OCI-LY7 (cell line): Measurements from ENCODE around the gene STAM2.

Source experiments
- CTCF ChIP-seq: fragments of 200-600 bp; sonication (generic); conservative IDR thresholded peaks from 2 replicates; pipeline ENCODE4 v1.5.1; 2014; ENCODE audit warnings: mild to moderate bottlenecking, antibody characterized with exemption, low read length, moderate library complexity, mixed read lengths
- EZH2phosphoT487 ChIP-seq: fragments of 200-600 bp; sonication (generic); IDR thresholded peaks from 2 replicates; pipeline ENCODE4 v1.6.1; 2018; ENCODE audit warnings: low read depth, borderline replicate concordance, mild to moderate bottlenecking, mixed run types, antibody characterized with exemption, low read length, moderate library complexity, mixed read lengths

DNA sequence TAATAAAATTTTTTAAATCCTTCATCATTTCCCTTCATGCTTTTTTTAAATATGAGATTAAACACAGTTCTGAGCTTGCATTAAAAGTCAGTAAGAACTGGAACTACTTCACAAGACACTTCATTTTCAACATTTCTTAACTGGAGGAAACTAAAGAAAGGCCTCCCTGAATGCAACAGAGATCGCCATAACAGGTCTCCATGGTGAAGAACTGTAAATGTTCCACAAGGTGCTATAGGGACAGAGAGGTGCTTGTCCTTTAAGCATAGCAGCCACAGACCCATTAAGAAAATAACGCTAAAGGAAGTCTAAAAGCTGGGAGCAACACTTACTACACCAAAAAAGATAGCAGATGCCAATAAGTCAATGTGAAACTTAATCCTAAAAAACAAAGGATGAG, 8.5 kb downstream of the STAM2 start:
- TF ChIP-seq CTCF: no peak
- no peak for TF ChIP-seq EZH2phosphoT487
